Fibroblast of mammary gland (primary cell): Measurements from ENCODE around the gene CD46.

ENCODE experiments used
- DNase-seq: peaks from one replicate; pipeline ENCODE4 v3.0.0-alpha.2; 2010; ENCODE audit warnings: low read depth
- H3K4me3 ChIP-seq: 2 replicates; pipeline ENCODE4 v1.5.1; 2011; ENCODE audit warnings: low read depth, mild to moderate bottlenecking, low read length, moderate library complexity; ENCODE audit not compliant: control insufficient read depth
- TF ChIP-seq, protein P1 (sequence below): conservative IDR thresholded peaks from 2 replicates; pipeline ENCODE4 v1.5.1; 2011; ENCODE audit warnings: low read depth, low read length, inconsistent platforms; ENCODE audit not compliant: control insufficient read depth, insufficient read depth

The CD46 gene

DNA sequence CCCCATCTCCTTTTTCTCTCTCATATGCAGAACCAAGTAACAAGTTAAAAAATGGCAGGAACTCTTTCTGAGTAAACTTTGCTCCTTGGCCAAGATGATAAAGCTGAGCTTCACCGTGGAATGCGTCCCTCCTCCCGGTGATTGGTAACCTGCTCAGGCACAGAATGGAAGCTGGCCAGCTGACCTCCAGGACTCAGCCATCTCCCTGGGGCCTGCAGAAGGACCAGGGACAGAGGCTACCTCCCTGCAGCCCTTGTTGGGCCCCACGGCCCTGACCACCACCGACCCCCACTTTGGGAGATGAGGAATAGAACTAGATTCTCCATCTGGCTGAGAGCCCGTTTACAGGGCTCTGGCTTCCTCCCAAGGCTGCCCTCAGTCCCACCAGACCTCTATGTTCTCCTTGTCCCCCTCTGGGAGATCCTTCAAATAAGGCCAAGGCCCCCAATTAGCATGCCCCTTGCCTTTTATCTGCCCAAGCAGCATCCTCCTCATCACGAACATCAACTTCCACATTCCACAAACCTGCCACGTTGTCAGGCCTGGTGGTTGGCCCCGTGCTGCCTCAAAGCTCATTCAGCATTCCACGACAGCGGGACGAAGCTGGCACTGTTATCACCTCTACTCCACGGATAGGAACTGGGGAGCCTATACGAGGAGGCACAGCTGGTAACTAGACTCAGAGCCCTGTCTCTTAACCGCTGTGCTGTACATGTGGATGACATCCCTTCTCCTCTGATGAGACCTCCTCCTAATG is 84.9 kb downstream of the CD46 start:
- H3K4me3 ChIP-seq, result no peak overlapping the region
- no peak for DNase-seq
- TF ChIP-seq, protein P1, sequence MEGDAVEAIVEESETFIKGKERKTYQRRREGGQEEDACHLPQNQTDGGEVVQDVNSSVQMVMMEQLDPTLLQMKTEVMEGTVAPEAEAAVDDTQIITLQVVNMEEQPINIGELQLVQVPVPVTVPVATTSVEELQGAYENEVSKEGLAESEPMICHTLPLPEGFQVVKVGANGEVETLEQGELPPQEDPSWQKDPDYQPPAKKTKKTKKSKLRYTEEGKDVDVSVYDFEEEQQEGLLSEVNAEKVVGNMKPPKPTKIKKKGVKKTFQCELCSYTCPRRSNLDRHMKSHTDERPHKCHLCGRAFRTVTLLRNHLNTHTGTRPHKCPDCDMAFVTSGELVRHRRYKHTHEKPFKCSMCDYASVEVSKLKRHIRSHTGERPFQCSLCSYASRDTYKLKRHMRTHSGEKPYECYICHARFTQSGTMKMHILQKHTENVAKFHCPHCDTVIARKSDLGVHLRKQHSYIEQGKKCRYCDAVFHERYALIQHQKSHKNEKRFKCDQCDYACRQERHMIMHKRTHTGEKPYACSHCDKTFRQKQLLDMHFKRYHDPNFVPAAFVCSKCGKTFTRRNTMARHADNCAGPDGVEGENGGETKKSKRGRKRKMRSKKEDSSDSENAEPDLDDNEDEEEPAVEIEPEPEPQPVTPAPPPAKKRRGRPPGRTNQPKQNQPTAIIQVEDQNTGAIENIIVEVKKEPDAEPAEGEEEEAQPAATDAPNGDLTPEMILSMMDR, result no peak

DNA sequence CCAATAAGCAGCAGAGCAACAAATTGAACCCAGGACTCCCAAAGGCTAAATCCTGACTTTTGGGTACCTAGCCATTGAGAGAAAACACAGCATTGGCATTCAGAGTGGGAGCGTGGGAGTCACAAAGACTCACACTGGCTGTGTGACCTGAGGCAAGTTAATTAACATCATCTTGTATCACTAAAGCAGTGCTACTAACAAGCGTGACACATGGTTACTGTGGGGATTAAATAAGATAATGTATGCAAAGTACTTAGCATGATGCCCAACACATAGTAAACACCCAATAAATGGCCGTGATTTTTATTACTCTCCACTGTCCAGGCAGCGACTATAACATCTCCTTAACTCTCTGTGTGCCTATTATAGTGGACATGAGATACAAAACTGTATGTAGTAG is 85.8 kb downstream of the CD46 start:
- TF ChIP-seq, protein P1, result no peak
- H3K4me3 ChIP-seq, result no peak overlapping the region
- DNase-seq, result no peak

GRCh38 chr1:207838156-207839082 is 86.6 kb downstream of the CD46 start:
- TF ChIP-seq, protein P1, result no peak
- peak; percentile 24 for DNase-seq
- no peak overlapping the region for H3K4me3 ChIP-seq

- TF ChIP-seq, protein P1, result no peak
- H3K4me3 ChIP-seq, result no peak overlapping the region
- no peak for DNase-seq
Measured at GRCh38 chr1:207839083-207839413, 87.2 kb downstream of the CD46 start.

DNA sequence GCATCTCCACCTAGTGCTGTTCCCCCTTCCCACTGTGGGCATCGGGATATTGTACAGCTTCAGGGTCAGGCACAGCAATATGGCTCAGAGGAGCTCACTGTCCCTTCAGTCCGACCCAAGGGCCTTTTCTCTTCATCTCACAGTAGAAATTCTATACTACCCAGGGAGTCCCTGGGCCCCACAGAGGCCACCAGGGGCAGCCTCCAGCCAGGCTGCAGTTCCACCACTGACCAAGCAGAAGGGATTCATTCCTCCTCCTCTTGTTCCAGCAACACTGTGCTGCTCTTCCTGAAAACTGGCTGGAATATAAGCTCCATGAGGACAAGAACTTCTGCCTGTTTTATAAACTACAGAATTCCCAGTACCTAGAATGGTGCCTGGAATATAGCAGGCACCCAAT is 88.5 kb downstream of the CD46 start:
- TF ChIP-seq, protein P1, result no peak
- no peak overlapping the region for H3K4me3 ChIP-seq
- DNase-seq, result no peak

DNA sequence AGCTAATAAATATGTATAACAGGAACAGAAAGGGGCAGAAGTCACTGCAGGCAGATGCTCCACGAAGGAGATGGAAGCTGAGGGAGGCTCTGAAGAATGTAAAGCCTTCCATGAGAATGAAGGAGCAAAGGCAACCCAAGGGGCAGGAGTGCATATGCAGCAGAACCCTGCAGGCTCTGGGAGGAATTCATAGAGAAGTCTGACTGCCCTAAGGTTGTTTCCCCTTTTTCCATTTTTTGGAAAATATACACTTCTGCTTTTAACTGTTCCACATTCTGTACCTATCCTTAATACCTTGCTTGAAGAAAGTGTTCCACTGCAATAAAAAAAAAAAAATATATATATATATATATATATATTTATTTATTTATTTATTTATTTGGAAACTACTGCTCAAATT is 89.4 kb downstream of the CD46 start:
- TF ChIP-seq, protein P1, result no peak
- no peak for DNase-seq
- H3K4me3 ChIP-seq, result no peak overlapping the region
